ENCODE results near the gene ABCC1.

- TF ChIP-seq CTCF (conservative IDR thresholded peaks at IDR 0.05; ENCODE audit: low read depth, low read length): no peak
- TF ChIP-seq EZH2phosphoT487 (IDR thresholded peaks at IDR 0.05; ENCODE audit: borderline replicate concordance, low read length): no peak
These were observed 127.0 kb downstream of the ABCC1 start for GRCh38 chr16:16076423-16076813.

Data from PC-3 (cell line).